OCI-LY1 (cell line): ENCODE results near the gene PPM1G.

Source experiments
- H2AFZ ChIP-seq: fragments of 200-600 bp; sonication (generic), shearing (Covaris generic); 2 replicates; pipeline ENCODE4 v1.6.0; 2014; ENCODE audit warnings: antibody characterized with exemption, mild to moderate bottlenecking, low read length
- H3F3A ChIP-seq: fragments of 200-600 bp; sonication (generic), shearing (Covaris generic); 2 replicates; pipeline ENCODE4 v1.6.0; 2014; ENCODE audit warnings: mild to moderate bottlenecking, antibody characterized with exemption, low read length, moderate library complexity; ENCODE audit not compliant: insufficient read depth
- H3K27ac ChIP-seq: fragments of 200-600 bp; sonication (generic); 2 replicates; pipeline ENCODE4 v1.5.1; 2014; ENCODE audit warnings: low read length, mixed run types, mild to moderate bottlenecking, low read depth; ENCODE audit not compliant: poor library complexity, severe bottlenecking
- H3K27me3 ChIP-seq: fragments of 200-600 bp; sonication (generic); 2 replicates; pipeline ENCODE4 v1.6.0; 2014; ENCODE audit warnings: antibody characterized with exemption, mild to moderate bottlenecking, low read length, moderate library complexity; ENCODE audit not compliant: insufficient read depth
- H3K36me3 ChIP-seq: fragments of 200-600 bp; sonication (generic); 2 replicates; pipeline ENCODE4 v1.6.1; 2014; ENCODE audit warnings: mild to moderate bottlenecking, antibody characterized with exemption, low read length, moderate library complexity, mixed read lengths; ENCODE audit not compliant: insufficient read depth
- H3K4me1 ChIP-seq: fragments of 200-600 bp; sonication (generic); 2 replicates; pipeline ENCODE4 v1.5.1; 2014; ENCODE audit warnings: mild to moderate bottlenecking, low read length, moderate library complexity; ENCODE audit not compliant: insufficient read depth, severe bottlenecking
- H3K4me2 ChIP-seq: fragments of 200-600 bp; sonication (generic), shearing (Covaris generic); 2 replicates; pipeline ENCODE4 v1.6.1; 2014; ENCODE audit warnings: low read length
- H3K4me3 ChIP-seq: fragments of 200-600 bp; sonication (generic); 2 replicates; pipeline ENCODE4 v1.5.1; 2014; ENCODE audit warnings: low read length, low read depth, mild to moderate bottlenecking, mixed read lengths; ENCODE audit not compliant: poor library complexity, severe bottlenecking
- H3K79me2 ChIP-seq: fragments of 200-600 bp; shearing (Covaris generic); 2 replicates; pipeline ENCODE4 v1.6.1; 2016; ENCODE audit warnings: mixed run types, low read length, mixed read lengths; ENCODE audit not compliant: insufficient read depth
- H3K9ac ChIP-seq: fragments of 200-600 bp; sonication (generic), shearing (Covaris generic); 2 replicates; pipeline ENCODE4 v1.6.1; 2014; ENCODE audit warnings: mild to moderate bottlenecking, low read length, mixed read lengths
- H3K9me2 ChIP-seq: fragments of 200-600 bp; sonication (generic), shearing (Covaris generic); 2 replicates; pipeline ENCODE4 v1.6.1; 2014; ENCODE audit warnings: low read depth, mild to moderate bottlenecking, low read length, mixed read lengths
- H3K9me3 ChIP-seq: fragments of 200-600 bp; shearing (Covaris generic); 2 replicates; pipeline ENCODE4 v1.6.1; 2014; ENCODE audit warnings: low read length, mixed read lengths
- H4K20me1 ChIP-seq: fragments of 200-600 bp; sonication (generic), shearing (Covaris generic); 2 replicates; pipeline ENCODE4 v1.6.0; 2016; ENCODE audit warnings: mild to moderate bottlenecking, low read length; ENCODE audit not compliant: insufficient read depth
- CTCF ChIP-seq: fragments of 200-600 bp; sonication (generic), shearing (Covaris generic); IDR thresholded peaks from 2 replicates; pipeline ENCODE4 v1.5.1; 2017; ENCODE audit warnings: mild to moderate bottlenecking, antibody characterized with exemption, low read length, moderate library complexity, mixed read lengths
- EZH2 ChIP-seq: fragments of 200-600 bp; sonication (generic), shearing (Covaris generic); IDR thresholded peaks from 2 replicates; pipeline ENCODE4 v1.8.0; 2017; ENCODE audit warnings: borderline replicate concordance, mixed run types, mild to moderate bottlenecking, antibody characterized with exemption, low read length, moderate library complexity, mixed read lengths

PPM1G gene

GRCh38 chr2:27422958-27423357 is 13.6 kb upstream of the PPM1G start:
- TF ChIP-seq CTCF (no peak), EZH2 (no peak)
- no peak overlapping the region for H3K4me2 ChIP-seq
- H3K4me1 ChIP-seq: peaks cover 5% of the 10 kb centered on the region
- no peaks in the 10 kb centered on the region for H3K9me3 ChIP-seq
- H3K9ac ChIP-seq: no peak overlapping the region
- H3K27ac ChIP-seq: no peak overlapping the region
- H3K27me3 ChIP-seq: no peaks in the 10 kb centered on the region
- H3K36me3 ChIP-seq: no peaks in the 10 kb centered on the region
- H2AFZ ChIP-seq: no peak overlapping the region
- no peaks in the 10 kb centered on the region for H3K79me2 ChIP-seq
- H4K20me1 ChIP-seq: no peaks in the 10 kb centered on the region
- H3K9me2 ChIP-seq: no peaks in the 10 kb centered on the region
- H3K4me3 ChIP-seq: no peak overlapping the region
- H3F3A ChIP-seq: no peaks in the 10 kb centered on the region

- H3K27me3 ChIP-seq: no peaks in the 10 kb centered on the region
- no peaks in the 10 kb centered on the region for H3K36me3 ChIP-seq
- no peaks in the 10 kb centered on the region for H3K4me1 ChIP-seq
- TF ChIP-seq CTCF (no peak), EZH2 (no peak)
- no peak overlapping the region for H2AFZ ChIP-seq
- H3K9ac ChIP-seq: no peak overlapping the region
- no peaks in the 10 kb centered on the region for H4K20me1 ChIP-seq
- no peaks in the 10 kb centered on the region for H3K9me2 ChIP-seq
- H3K79me2 ChIP-seq: no peaks in the 10 kb centered on the region
- H3K9me3 ChIP-seq: no peaks in the 10 kb centered on the region
- H3K27ac ChIP-seq: no peak overlapping the region
- H3K4me2 ChIP-seq: no peak overlapping the region
- no peak overlapping the region for H3K4me3 ChIP-seq
- no peaks in the 10 kb centered on the region for H3F3A ChIP-seq
Measured at GRCh38 chr2:27421660-27422250, 12.4 kb upstream of the PPM1G start.

GRCh38 chr2:27420996-27421395 is 11.6 kb upstream of the PPM1G start:
- Histone ChIP-seq H3K4me1 (no peaks in the 10 kb centered on the region), H2AFZ (no peak overlapping the region), H3K27ac (no peak overlapping the region), H3K4me3 (no peak overlapping the region), H4K20me1 (no peaks in the 10 kb centered on the region), H3K79me2 (no peaks in the 10 kb centered on the region), H3K4me2 (no peak overlapping the region), H3K27me3 (no peaks in the 10 kb centered on the region), H3K9me2 (no peaks in the 10 kb centered on the region), H3K9ac (no peak overlapping the region), H3K36me3 (no peaks in the 10 kb centered on the region), H3F3A (no peaks in the 10 kb centered on the region), H3K9me3 (no peaks in the 10 kb centered on the region)
- TF ChIP-seq EZH2 (no peak), CTCF (no peak)
